HEK293 (cell line): ENCODE measurements around the gene PIGZ.

Experiments used
- CTCF ChIA-PET: fragments of 350-600 bp; formaldehyde crosslinking; extraction: SDS; loops from one replicate; lab custom pipeline; 2021; ENCODE audit warnings: antibody characterized with exemption; lab: Yijun Ruan, JAX
- POLR2A ChIA-PET: fragments of 300-600 bp; formaldehyde crosslinking; extraction: SDS; loops from one replicate; lab custom pipeline; 2020; ENCODE audit warnings: antibody characterized with exemption, inconsistent platforms; lab: Yijun Ruan, JAX
- H3K27ac ChIP-seq: fragments of 200-500 bp; sonication (Bioruptor generic); 2 replicates; pipeline ENCODE4 v1.5.1; 2014; ENCODE audit warnings: low read depth, low read length, control low read depth, inconsistent platforms; ENCODE audit errors: extremely low read depth
- H3K36me3 ChIP-seq, 2 experiments: fragments of 200-500 bp in 1 of 2; sonication (Bioruptor generic) in 1 of 2; 1 replicate in 1 of 2; 2 replicates in 1 of 2; pipeline ENCODE4 v1.5.1; 2014 to 2017; ENCODE audit warnings: inconsistent platforms in 2 of 2, low read length in 2 of 2; ENCODE audit not compliant: control insufficient read depth in 2 of 2, insufficient read depth in 1 of 2
- H3K4me1 ChIP-seq: fragments of 200-500 bp; sonication (Bioruptor generic); 2 replicates; pipeline ENCODE4 v1.5.1; 2014; ENCODE audit warnings: mild to moderate bottlenecking, low read length, inconsistent platforms; ENCODE audit not compliant: control insufficient read depth, insufficient read depth
- H3K4me3 ChIP-seq: 2 replicates; pipeline ENCODE4 v1.5.1; 2011; ENCODE audit warnings: low read depth, mild to moderate bottlenecking, control low read depth, low read length, moderate library complexity
- H3K9me3 ChIP-seq: fragments of 200-500 bp; sonication (Bioruptor generic); 2 replicates; pipeline ENCODE4 v1.5.1; 2014; ENCODE audit warnings: low read depth, low read length, inconsistent platforms; ENCODE audit not compliant: control insufficient read depth, insufficient read depth
- BCL6B ChIP-seq: fragments of 450-650 bp; formaldehyde crosslinking; IDR thresholded peaks from 2 replicates; pipeline ENCODE4 v1.5.1; 2017; ENCODE audit warnings: missing biosample characterization, missing genetic modification characterization
- EGR2 ChIP-seq: fragments of 450-650 bp; formaldehyde crosslinking; IDR thresholded peaks from 2 replicates; pipeline ENCODE4 v1.5.1; 2016; ENCODE audit warnings: low read depth, missing biosample characterization, missing genetic modification characterization
- HIC1 ChIP-seq: fragments of 450-650 bp; formaldehyde crosslinking; IDR thresholded peaks from 2 replicates; pipeline ENCODE4 v1.5.1; 2016; ENCODE audit warnings: missing biosample characterization, missing genetic modification characterization
- KLF8 ChIP-seq: fragments of 450-650 bp; formaldehyde crosslinking; IDR thresholded peaks from 2 replicates; pipeline ENCODE4 v1.5.1; 2016; ENCODE audit warnings: missing biosample characterization, missing genetic modification characterization
- MZF1 ChIP-seq: fragments of 450-650 bp; formaldehyde crosslinking; IDR thresholded peaks from 2 replicates; pipeline ENCODE4 v1.5.1; 2017; ENCODE audit warnings: missing biosample characterization, missing genetic modification characterization, borderline replicate concordance
- TSHZ1 ChIP-seq: fragments of 450-650 bp; formaldehyde crosslinking; IDR thresholded peaks from 2 replicates; pipeline ENCODE4 v1.5.1; 2016; ENCODE audit warnings: missing biosample characterization, missing genetic modification characterization, borderline replicate concordance
- ZBTB48 ChIP-seq: fragments of 450-650 bp; formaldehyde crosslinking; IDR thresholded peaks from 2 replicates; pipeline ENCODE4 v1.5.1; 2016; ENCODE audit warnings: missing biosample characterization, missing genetic modification characterization
- ZEB2 ChIP-seq: fragments of 450-650 bp; formaldehyde crosslinking; IDR thresholded peaks from 2 replicates; pipeline ENCODE4 v1.5.1; 2016; ENCODE audit warnings: missing biosample characterization, missing genetic modification characterization
- ZFHX2 ChIP-seq: fragments of 450-650 bp; formaldehyde crosslinking; conservative IDR thresholded peaks from 2 replicates; pipeline ENCODE4 v1.5.1; 2016; ENCODE audit warnings: missing biosample characterization, missing genetic modification characterization
- ZNF121 ChIP-seq: fragments of 450-650 bp; formaldehyde crosslinking; IDR thresholded peaks from 2 replicates; pipeline ENCODE4 v1.5.1; 2016; ENCODE audit warnings: missing biosample characterization, missing genetic modification characterization
- ZNF24 ChIP-seq: fragments of 450-650 bp; formaldehyde crosslinking; IDR thresholded peaks from 2 replicates; pipeline ENCODE4 v1.5.1; 2016; ENCODE audit warnings: missing biosample characterization, missing genetic modification characterization
- ZNF280D ChIP-seq: fragments of 450-650 bp; formaldehyde crosslinking; IDR thresholded peaks from 2 replicates; pipeline ENCODE4 v1.5.1; 2016; ENCODE audit warnings: missing biosample characterization, missing genetic modification characterization
- ZNF302 ChIP-seq: fragments of 450-650 bp; formaldehyde crosslinking; IDR thresholded peaks from 2 replicates; pipeline ENCODE4 v1.5.1; 2016; ENCODE audit warnings: missing biosample characterization, missing genetic modification characterization, low read depth
- ZNF335 ChIP-seq: fragments of 450-650 bp; formaldehyde crosslinking; conservative IDR thresholded peaks from 2 replicates; pipeline ENCODE4 v1.5.1; 2016; ENCODE audit warnings: missing biosample characterization, missing genetic modification characterization
- ZNF341 ChIP-seq: fragments of 450-650 bp; formaldehyde crosslinking; IDR thresholded peaks from 2 replicates; pipeline ENCODE4; 2016; ENCODE audit warnings: low read depth, missing biosample characterization, missing genetic modification characterization
- ZNF449 ChIP-seq: fragments of 450-650 bp; formaldehyde crosslinking; IDR thresholded peaks from 2 replicates; pipeline ENCODE4 v1.5.1; 2017; ENCODE audit warnings: missing biosample characterization, mild to moderate bottlenecking, missing genetic modification characterization, moderate library complexity
- ZNF501 ChIP-seq: fragments of 450-650 bp; formaldehyde crosslinking; IDR thresholded peaks from 2 replicates; pipeline ENCODE4 v1.5.1; 2016; ENCODE audit warnings: missing biosample characterization, missing genetic modification characterization
- ZNF600 ChIP-seq: fragments of 450-650 bp; formaldehyde crosslinking; IDR thresholded peaks from 2 replicates; pipeline ENCODE4 v1.5.1; 2016; ENCODE audit warnings: missing biosample characterization, missing genetic modification characterization
- ZNF610 ChIP-seq: fragments of 450-650 bp; formaldehyde crosslinking; IDR thresholded peaks from 2 replicates; pipeline ENCODE4 v1.5.1; 2016; ENCODE audit warnings: missing biosample characterization, missing genetic modification characterization, borderline replicate concordance
- ZNF654 ChIP-seq: fragments of 450-650 bp; formaldehyde crosslinking; IDR thresholded peaks from 2 replicates; pipeline ENCODE4 v1.5.1; 2016; ENCODE audit warnings: low read depth, missing biosample characterization, missing genetic modification characterization

PIGZ gene

GRCh38 chr3:196942226-196942914, 26.3 kb downstream of the PIGZ start, which contains the start of gene NCBP2 (continued):
- TF ChIP-seq KLF8 (tag by site-specific recombination) = peak; percentile 56
- peak; percentile 78 for TF ChIP-seq HIC1 (tag by site-specific recombination)
- peak; percentile 54 for TF ChIP-seq ZNF501 (tag by site-specific recombination)
- 0 out of 2 replicates have a peak, but pooled peaks have one; percentile 60 for TF ChIP-seq ZNF610 (tag by site-specific recombination)
- TF ChIP-seq, all 188 proteins: peak for 52

- 0 out of 2 replicates have a peak, but pooled peaks have one; percentile 63 for TF ChIP-seq ZNF335 (tag by site-specific recombination)
- TF ChIP-seq ZNF654 = no peak
- peak; percentile 30; the same call in 1 of the 2 replicates for TF ChIP-seq ZNF600 (tag by site-specific recombination)
- peak; percentile 77 for TF ChIP-seq ZFHX2 (tag by site-specific recombination)
- TF ChIP-seq TSHZ1 (tag by site-specific recombination) = no peak
- no peak for TF ChIP-seq ZNF121 (tag by site-specific recombination)
- peak; percentile 61; the same call in 1 of the 2 replicates for TF ChIP-seq EGR2 (tag by site-specific recombination)
- TF ChIP-seq ZNF341 (tag by site-specific recombination) = peak; percentile 55; the same call in 1 of the 2 replicates
- H3K9me3 ChIP-seq = no peaks in the 10 kb centered on the region
- peaks cover 0 to 42% of the 10 kb centered on the region in 2 experiments for H3K36me3 ChIP-seq
- H3K27ac ChIP-seq = peak overlapping the region; percentile 67
- POLR2A ChIA-PET = interaction anchor here (0.7 to 2.6 kb wide), 7 partner anchors 9 to 202 kb away, joined by 3 to 24 read pairs (median 3); partner anchors contain the start of genes PAK2 and SENP5
- peak overlapping the region; percentile 91 for H3K4me3 ChIP-seq
- H3K4me1 ChIP-seq = no peaks in the 10 kb centered on the region
- CTCF ChIA-PET = interaction anchor here (0.6 to 1.8 kb wide), 4 partner anchors 10 to 257 kb away, joined by 3 to 9 read pairs (median 6); no protein-coding TSS in a partner anchor
These were observed 26.9 kb downstream of the PIGZ start for GRCh38 chr3:196941729-196942225.

GRCh38 chr3:196938576-196938975, 30.1 kb downstream of the PIGZ start:
- POLR2A ChIA-PET = no interaction called here
- CTCF ChIA-PET = interaction anchor here (0.6 to 1.3 kb wide), 4 partner anchors 103 to 456 kb away, joined by 3 to 4 read pairs (median 4); no protein-coding TSS in a partner anchor
- no peak overlapping the region for H3K4me3 ChIP-seq
- TF ChIP-seq ZNF280D (tag by site-specific recombination) (no peak), ZNF449 (tag by site-specific recombination) (no peak), ZNF302 (tag by site-specific recombination) (no peak), ZBTB48 (tag by site-specific recombination) (no peak), ZEB2 (tag by site-specific recombination) (no peak), BCL6B (no peak), MZF1 (tag by site-specific recombination) (no peak), ZNF24 (tag by site-specific recombination) (no peak)

More at GRCh38 chr3:196938576-196938975, 30.1 kb downstream of the PIGZ start:
- Histone ChIP-seq H3K4me1 (no peaks in the 10 kb centered on the region), H3K27ac (no peak overlapping the region), H3K9me3 (no peaks in the 10 kb centered on the region), H3K36me3 (peaks cover 5 to 71% of the 10 kb centered on the region in 2 experiments)
